PC-9 (cell line): ENCODE data around the gene TMEM115. TPM values are rescaled to one million over a fixed set of nuclear protein-coding genes. Genes with fewer than 3 reads are reported as not detected.

Source experiments
- BruUV-seq: library from RNA; stranded (reverse); fragments of 400-500 nt; replicated peaks from 2 replicates; lab custom pipeline; 2021; lab: Mats Ljungman, UMichigan
- CTCF ChIA-PET: fragments of 300-600 bp; sonication (Branson Sonifier 250); formaldehyde crosslinking; loops from one replicate; lab custom pipeline; 2022; ENCODE audit warnings: antibody characterized with exemption; lab: Charles Lee
- POLR2A ChIA-PET: fragments of 300-600 bp; sonication (Branson Sonifier 250); formaldehyde crosslinking; loops from one replicate; lab custom pipeline; 2022; ENCODE audit warnings: antibody characterized with exemption; ENCODE audit not compliant: unreplicated experiment; lab: Charles Lee
- DNase-seq, 2 experiments: peaks; one replicate each; pipeline versions ENCODE4 v3.0.0 to v3.0.0-alpha.2; 2015 to 2022; ENCODE audit warnings: mixed read lengths in 1 of 2
- H2AFZ ChIP-seq: fragments of 200-600 bp; sonication (generic); 2 replicates; pipeline ENCODE4 v1.8.1; 2017; ENCODE audit warnings: antibody characterized with exemption
- H3F3A ChIP-seq: fragments of 200-600 bp; sonication (generic); 2 replicates; pipeline ENCODE4 v1.8.1; 2017; ENCODE audit warnings: antibody characterized with exemption, mild to moderate bottlenecking, low read depth; ENCODE audit not compliant: insufficient read depth
- H3K27ac ChIP-seq: fragments of 200-600 bp; sonication (generic); 2 replicates; pipeline ENCODE4 v1.6.1; 2016; ENCODE audit warnings: mixed run types
- H3K27me3 ChIP-seq: fragments of 200-600 bp; sonication (generic); 2 replicates; pipeline ENCODE4 v1.6.1; 2016; ENCODE audit warnings: low read depth, mixed run types; ENCODE audit not compliant: insufficient read depth
- H3K36me3 ChIP-seq: fragments of 200-600 bp; sonication (generic); 2 replicates; pipeline ENCODE4 v1.6.1; 2016; ENCODE audit warnings: low read depth, mixed run types
- H3K4me1 ChIP-seq: fragments of 200-600 bp; sonication (generic); replicated peaks from 2 replicates; pipeline ENCODE4 v1.6.1; 2016; ENCODE audit warnings: mixed run types; ENCODE audit not compliant: insufficient read depth
- H3K4me2 ChIP-seq: fragments of 200-600 bp; sonication (generic); 2 replicates; pipeline ENCODE4 v1.6.1; 2017; ENCODE audit warnings: mixed run types
- H3K4me3 ChIP-seq: fragments of 200-600 bp; sonication (generic); 2 replicates; pipeline ENCODE4 v1.6.1; 2016; ENCODE audit warnings: mixed run types
- H3K79me2 ChIP-seq: fragments of 200-600 bp; sonication (generic); 2 replicates; pipeline ENCODE4 v1.6.1; 2017; ENCODE audit warnings: low read depth, mixed run types
- H3K9me2 ChIP-seq: fragments of 200-600 bp; sonication (generic); 2 replicates; pipeline ENCODE4 v1.8.1; 2017; ENCODE audit warnings: mild to moderate bottlenecking; ENCODE audit not compliant: insufficient read depth
- H3K9me3 ChIP-seq: fragments of 200-600 bp; sonication (generic); 2 replicates; pipeline ENCODE4 v1.8.1; 2016; ENCODE audit warnings: low read depth; ENCODE audit not compliant: insufficient read depth
- H4K20me1 ChIP-seq: fragments of 200-600 bp; sonication (generic); 2 replicates; pipeline ENCODE4 v1.8.1; 2017; ENCODE audit not compliant: insufficient read depth
- EZH2 ChIP-seq: fragments of 200-600 bp; sonication (generic); IDR thresholded peaks from 2 replicates; pipeline ENCODE4 v1.8.0; 2017; ENCODE audit warnings: antibody characterized with exemption, low read depth
- intact Hi-C: fragments of 100-400 bp; cut with micrococcal nuclease; formaldehyde crosslinking; loops from one replicate; pipeline ENCODE4 v1.10.0; 2022; ENCODE audit not compliant: unreplicated experiment
- total RNA-seq: library from RNA; stranded (reverse); gene quantifications from 2 replicates; pipeline ENCODE4 v1.2.3, GENCODE V29; 2021
- TF ChIP-seq, protein P1 (sequence below): fragments of 200-600 bp; sonication (generic); conservative IDR thresholded peaks from 2 replicates; pipeline ENCODE4 v1.6.1; 2017; ENCODE audit warnings: mixed run types, antibody characterized with exemption, mild to moderate bottlenecking, moderate library complexity

Gene TMEM115
- total RNA-seq, 1 experiment from 2014 or later = 35.2 TPM

DNA sequence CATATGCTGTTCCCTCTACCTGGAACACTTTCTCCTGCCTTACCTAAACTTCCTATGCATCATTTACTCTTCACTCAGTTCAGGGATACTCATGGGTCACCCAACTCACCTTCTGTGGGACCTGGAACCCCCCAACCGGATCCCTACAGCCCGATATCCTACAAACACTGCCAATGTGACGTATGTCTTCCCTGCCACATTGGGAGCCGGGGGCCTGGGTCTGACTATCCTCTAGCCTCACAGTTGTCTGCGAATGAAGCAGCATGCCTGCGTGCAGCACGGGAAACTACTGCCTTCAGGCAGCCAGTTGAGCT, 9.2 kb downstream of the TMEM115 start:
- Histone ChIP-seq H3K79me2 (peaks cover 16% of the 10 kb centered on the region; the same call in 1 of the 2 replicates), H3K9me3 (no peaks in the 10 kb centered on the region), H3K27ac (no peak overlapping the region), H3K36me3 (no peaks in the 10 kb centered on the region), H3K27me3 (no peaks in the 10 kb centered on the region), H2AFZ (peak overlapping the region; percentile 89), H3K4me3 (peak overlapping the region; percentile 79), H3K4me1 (peaks cover 17% of the 10 kb centered on the region; the same call in 1 of the 2 replicates), H4K20me1 (peaks cover under 1% of the 10 kb centered on the region; the same call in 1 of the 2 replicates), H3K4me2 (peak overlapping the region; percentile 97), H3F3A (peaks cover 9% of the 10 kb centered on the region; the same call in 1 of the 2 replicates), H3K9me2 (no peaks in the 10 kb centered on the region)
- TSS peak; percentile 14 for BruUV-seq
- ChIA-PET POLR2A (interaction anchor here (0.6 to 0.9 kb wide), 4 partner anchors 10 to 252 kb away, joined by 3 to 7 read pairs (median 4); no protein-coding TSS in a partner anchor), CTCF (interaction anchor here (0.8 to 2.3 kb wide), 3 partner anchors 13 to 192 kb away, joined by 3 to 6 read pairs (median 5); no protein-coding TSS in a partner anchor)
- TF ChIP-seq, protein P1, sequence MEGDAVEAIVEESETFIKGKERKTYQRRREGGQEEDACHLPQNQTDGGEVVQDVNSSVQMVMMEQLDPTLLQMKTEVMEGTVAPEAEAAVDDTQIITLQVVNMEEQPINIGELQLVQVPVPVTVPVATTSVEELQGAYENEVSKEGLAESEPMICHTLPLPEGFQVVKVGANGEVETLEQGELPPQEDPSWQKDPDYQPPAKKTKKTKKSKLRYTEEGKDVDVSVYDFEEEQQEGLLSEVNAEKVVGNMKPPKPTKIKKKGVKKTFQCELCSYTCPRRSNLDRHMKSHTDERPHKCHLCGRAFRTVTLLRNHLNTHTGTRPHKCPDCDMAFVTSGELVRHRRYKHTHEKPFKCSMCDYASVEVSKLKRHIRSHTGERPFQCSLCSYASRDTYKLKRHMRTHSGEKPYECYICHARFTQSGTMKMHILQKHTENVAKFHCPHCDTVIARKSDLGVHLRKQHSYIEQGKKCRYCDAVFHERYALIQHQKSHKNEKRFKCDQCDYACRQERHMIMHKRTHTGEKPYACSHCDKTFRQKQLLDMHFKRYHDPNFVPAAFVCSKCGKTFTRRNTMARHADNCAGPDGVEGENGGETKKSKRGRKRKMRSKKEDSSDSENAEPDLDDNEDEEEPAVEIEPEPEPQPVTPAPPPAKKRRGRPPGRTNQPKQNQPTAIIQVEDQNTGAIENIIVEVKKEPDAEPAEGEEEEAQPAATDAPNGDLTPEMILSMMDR = no peak
- TF ChIP-seq EZH2 = no peak
- no peak for DNase-seq
- intact Hi-C loops = loop anchor here (2.0 kb wide), 1 partner anchor 263 kb away; no protein-coding TSS in a partner anchor

DNA sequence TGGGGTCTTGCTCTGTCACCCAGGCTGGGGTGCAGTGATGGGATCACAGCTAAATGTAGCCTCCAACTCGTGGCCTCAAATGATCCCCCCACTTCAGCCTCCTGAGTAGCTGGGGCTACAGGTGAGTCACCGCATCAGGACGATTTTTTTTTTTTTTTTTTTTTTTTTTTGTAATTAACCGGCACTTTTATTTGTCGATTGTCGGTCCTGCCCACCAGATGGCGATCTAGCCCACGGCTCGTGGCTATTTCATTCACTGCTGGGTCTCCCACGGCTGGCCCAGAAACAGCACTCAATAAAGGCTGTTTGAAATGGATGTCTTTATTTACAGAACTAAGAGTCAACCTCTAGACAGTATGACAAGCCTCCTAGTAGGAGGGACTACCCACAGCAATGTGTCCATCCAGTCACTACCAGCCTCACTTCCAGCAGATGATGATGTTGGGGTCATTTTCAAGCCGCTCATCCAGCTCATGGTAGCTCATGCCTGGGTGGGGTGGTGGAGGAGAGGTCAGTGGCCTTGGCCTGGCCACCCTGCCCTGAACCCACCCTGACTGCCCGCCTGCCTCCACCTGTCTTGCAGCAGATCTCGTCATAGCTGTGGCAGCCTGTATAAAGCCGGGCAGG, 12.0 kb downstream of the TMEM115 start:
- no peak for TF ChIP-seq EZH2
- TF ChIP-seq, protein P1 = peak; percentile 68
- no peak overlapping the region for H3K4me2 ChIP-seq
- H3F3A ChIP-seq = peaks cover 5% of the 10 kb centered on the region; the same call in 1 of the 2 replicates
- no peaks in the 10 kb centered on the region for H4K20me1 ChIP-seq
- no peak overlapping the region for H3K4me3 ChIP-seq
- no peak overlapping the region for H2AFZ ChIP-seq
- BruUV-seq = no TSS peak
- no peaks in the 10 kb centered on the region for H3K9me2 ChIP-seq
- ChIA-PET CTCF (interaction anchor here (0.6 to 1.0 kb wide), 7 partner anchors 10 to 264 kb away, joined by 3 to 18 read pairs (median 7); partner anchors contain the start of genes CISH and TMEM115), POLR2A (interaction anchor here (0.6 to 0.7 kb wide), 3 partner anchors 30 to 1216 kb away, joined by 3 to 14 read pairs (median 3); no protein-coding TSS in a partner anchor)
- no peaks in the 10 kb centered on the region for H3K27me3 ChIP-seq
- peaks cover 16% of the 10 kb centered on the region; the same call in 1 of the 2 replicates for H3K79me2 ChIP-seq
- H3K4me1 ChIP-seq = peaks cover 17% of the 10 kb centered on the region; the same call in 1 of the 2 replicates
- H3K9me3 ChIP-seq = no peaks in the 10 kb centered on the region
- intact Hi-C loops = loop anchor here (1.0 kb wide), 3 partner anchors 83 to 203 kb away; no protein-coding TSS in a partner anchor
- H3K36me3 ChIP-seq = no peaks in the 10 kb centered on the region
- no peak overlapping the region for H3K27ac ChIP-seq
- DNase-seq = peak; percentile 60 to 72

DNA sequence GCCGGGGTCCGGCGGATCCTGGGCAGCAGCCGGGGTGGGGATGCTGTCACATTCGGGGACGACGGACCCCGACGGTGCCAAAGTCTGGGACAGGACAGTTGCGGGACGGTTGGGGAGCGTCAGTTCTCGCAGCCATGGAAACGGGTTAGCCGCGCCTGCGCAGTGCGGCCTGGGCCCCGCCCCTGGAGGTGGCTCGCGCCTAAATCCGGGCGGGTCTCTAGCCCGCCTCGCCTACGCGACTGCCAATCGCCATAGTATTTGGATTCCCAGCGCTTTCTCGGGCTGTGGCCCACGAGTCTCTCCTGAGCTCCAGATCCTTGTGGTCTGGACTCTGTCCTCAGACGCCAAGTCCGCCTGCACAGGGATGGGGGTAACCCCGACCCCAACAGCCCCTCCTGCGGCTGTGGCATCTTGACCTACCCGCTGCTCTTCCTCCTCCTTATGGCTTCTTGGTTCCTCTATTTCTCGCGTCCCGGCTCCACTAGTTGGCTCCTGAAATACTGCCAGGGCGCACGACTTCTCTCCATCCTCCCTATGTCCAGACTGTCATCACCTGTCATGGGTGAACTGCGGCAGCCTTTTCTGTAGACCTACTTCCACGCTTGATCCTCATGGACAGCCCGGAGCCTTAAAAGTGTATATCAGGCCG, 13.6 kb downstream of the TMEM115 start, which contains the start of gene ZMYND10:
TSS of gene ZMYND10 (minus strand) at position 147 of the 649 bp plus-strand sequence. CDS start 153 bp downstream, outside the sequence.
- no peaks in the 10 kb centered on the region for H3K36me3 ChIP-seq
- H3K79me2 ChIP-seq = 0 out of 2 replicates have a peak, but pooled peaks cover 8% of the 10 kb centered on the region
- no peak within 1 kb of the TSS for H3K4me3 ChIP-seq
- H4K20me1 ChIP-seq = no peaks in the 10 kb centered on the region
- intact Hi-C loops = no loop called here
- BruUV-seq = no TSS peak
- no peak within 1 kb of the TSS for H3K4me2 ChIP-seq
- POLR2A ChIA-PET = no interaction called here
- CTCF ChIA-PET = interaction anchor here (0.7 kb wide), 1 partner anchor 208 kb away, joined by 3 read pairs; no protein-coding TSS in a partner anchor
- H3K4me1 ChIP-seq = peaks cover 9% of the 10 kb centered on the region; the same call in 1 of the 2 replicates
- no peak for TF ChIP-seq EZH2
- TF ChIP-seq, protein P1 = no peak
- DNase-seq = peak in 1 of 2 experiments; percentile 55
- no peak within 1 kb of the TSS for H2AFZ ChIP-seq
- H3K27me3 ChIP-seq = no peaks in the 10 kb centered on the region
- H3F3A ChIP-seq = peaks cover 5% of the 10 kb centered on the region; the same call in 1 of the 2 replicates
- no peaks in the 10 kb centered on the region for H3K9me3 ChIP-seq
- no peak within 1 kb of the TSS for H3K27ac ChIP-seq
- H3K9me2 ChIP-seq = no peaks in the 10 kb centered on the region
